GM19452 (cell line): ENCODE measurements around the gene TMEM198.

Source experiments
- ATAC-seq: cut with Tn5 transposase; IDR thresholded peaks from one replicate; pipeline ENCODE4 v1.9.1; 2021; ENCODE audit not compliant: unreplicated experiment

TMEM198 gene

DNA sequence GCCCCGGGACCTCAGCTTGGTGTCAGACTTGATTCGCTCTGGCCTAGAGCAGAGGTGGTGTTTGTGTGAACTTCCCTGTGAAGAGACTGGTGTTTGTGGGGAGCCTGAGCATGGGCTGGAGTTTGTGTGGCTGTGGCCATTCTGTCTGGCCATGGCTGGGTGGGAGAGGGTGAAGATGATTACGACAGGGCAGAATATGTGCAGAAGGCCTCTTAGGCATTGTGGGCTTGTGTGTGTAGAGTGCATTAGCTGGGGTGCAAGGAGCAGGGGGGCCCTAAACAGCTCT is 17.0 kb downstream of the TMEM198 start:
- ATAC-seq: no peak

DNA sequence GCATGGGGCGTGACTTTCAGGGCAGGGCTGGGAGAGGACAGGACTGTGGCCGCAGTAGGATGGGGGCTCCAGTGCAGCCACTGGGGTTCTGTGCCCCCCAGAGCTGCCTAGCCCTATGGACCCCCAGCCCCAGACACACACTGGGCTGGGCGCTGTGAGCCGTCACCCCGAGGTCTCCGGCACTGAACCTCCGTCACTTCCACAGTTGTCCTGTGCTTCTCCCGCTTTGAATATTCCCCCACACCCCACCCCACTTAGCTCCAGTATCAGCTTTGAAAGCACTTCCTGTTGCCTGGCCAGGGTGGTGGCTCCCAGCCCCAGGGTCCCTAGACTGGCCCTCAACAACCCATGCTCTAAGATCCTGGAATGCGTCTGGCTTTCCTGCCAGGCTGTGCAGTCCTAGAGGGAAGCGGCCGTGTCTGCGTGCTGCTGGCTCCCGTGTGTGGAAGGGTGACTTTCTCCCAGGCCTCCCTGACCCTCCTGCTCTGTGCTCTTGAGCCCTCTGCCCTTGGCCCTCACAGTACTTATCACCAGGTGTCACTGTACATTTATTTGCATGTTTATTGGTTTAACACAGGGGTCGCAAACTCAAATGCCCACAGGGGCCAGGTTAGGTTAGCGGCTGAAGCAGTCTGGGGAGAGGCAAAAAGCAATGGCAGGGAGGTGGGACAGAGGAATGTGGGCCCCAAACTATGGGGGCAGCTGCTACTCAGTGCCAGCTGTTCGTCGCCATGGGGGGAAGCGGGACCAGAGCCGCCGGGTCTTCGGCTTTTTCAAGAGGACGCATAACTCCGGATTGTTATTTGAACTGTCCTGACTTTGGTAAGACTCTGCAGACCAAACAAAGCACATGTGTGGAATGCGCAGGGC is 17.6 kb downstream of the TMEM198 start:
- ATAC-seq: no peak

DNA sequence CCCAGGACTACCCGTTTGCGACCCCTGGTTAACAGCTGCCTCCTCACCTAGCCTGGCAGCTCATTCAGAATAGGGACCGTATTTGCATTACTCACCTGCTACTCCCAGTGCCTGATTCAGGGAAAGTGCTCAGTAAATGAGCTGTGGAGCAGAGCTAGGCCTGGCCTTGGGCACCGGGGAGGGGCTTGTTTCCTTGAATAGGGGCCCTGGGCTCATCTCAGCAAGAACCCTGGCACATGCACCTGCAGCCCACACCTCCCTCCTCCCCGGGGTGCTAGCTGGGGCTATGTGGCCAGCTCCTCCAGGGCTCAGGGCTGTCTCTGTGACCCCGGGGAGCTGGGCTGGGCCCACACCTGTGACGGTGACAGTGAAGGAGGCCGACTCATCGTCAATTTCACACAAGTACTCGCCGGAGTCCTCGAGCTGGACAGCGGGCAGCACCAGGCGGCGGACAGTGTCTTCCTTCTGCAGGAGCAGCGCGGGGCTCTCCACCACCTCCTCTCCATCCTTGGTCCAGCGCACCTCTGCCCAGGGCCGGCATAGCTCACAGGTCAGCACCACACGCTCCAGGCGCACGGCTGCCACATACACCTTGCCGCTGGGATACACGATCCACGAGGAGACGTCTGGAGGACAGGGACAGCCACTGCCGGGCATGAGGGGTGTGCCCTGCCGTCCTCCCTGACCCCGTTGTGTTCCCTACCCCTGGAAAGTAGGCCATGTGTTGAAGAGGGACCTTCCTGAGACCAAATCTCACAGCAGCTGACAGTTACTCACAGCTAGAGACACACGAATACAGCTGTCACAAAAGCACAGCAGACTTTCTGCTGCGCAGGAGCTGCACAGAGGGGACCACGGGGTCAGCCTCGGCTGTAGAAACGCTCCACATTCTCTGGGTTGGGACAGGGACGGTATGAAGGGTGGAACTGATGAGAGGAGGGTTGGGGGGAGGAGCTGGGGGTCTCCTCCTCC is 18.5 kb downstream of the TMEM198 start:
- ATAC-seq: no peak

DNA sequence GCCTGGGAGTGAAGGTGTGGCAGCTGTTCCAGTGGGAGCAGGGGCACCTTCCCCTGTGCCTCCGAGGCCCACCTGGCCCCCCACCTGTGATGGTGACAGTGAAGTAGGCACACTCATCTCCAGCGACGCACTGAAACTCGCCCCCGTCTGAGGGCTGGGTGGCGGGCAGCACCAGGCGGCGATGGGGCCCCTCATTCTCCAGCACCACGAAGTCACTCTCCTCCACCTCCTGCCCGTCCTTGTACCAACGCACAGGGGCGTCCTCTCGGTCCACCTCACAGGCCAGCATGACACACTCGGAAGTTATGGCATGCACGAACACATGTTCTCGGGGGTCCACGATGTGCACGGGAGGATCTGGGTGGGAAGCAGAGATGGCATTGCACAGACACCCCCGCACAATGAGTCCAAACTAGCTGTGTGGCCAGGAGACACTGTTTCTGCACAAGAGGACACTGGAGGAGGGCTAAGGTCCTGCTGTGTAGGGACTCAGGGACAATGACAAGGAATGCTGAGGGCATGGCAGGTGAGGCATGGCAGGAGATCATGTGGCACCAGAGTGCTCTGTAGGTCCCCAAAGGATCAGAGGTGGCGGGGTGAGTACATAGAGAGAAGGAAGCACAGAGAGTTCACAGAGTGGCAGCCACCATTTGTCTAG is 19.6 kb downstream of the TMEM198 start:
- ATAC-seq: no peak

DNA sequence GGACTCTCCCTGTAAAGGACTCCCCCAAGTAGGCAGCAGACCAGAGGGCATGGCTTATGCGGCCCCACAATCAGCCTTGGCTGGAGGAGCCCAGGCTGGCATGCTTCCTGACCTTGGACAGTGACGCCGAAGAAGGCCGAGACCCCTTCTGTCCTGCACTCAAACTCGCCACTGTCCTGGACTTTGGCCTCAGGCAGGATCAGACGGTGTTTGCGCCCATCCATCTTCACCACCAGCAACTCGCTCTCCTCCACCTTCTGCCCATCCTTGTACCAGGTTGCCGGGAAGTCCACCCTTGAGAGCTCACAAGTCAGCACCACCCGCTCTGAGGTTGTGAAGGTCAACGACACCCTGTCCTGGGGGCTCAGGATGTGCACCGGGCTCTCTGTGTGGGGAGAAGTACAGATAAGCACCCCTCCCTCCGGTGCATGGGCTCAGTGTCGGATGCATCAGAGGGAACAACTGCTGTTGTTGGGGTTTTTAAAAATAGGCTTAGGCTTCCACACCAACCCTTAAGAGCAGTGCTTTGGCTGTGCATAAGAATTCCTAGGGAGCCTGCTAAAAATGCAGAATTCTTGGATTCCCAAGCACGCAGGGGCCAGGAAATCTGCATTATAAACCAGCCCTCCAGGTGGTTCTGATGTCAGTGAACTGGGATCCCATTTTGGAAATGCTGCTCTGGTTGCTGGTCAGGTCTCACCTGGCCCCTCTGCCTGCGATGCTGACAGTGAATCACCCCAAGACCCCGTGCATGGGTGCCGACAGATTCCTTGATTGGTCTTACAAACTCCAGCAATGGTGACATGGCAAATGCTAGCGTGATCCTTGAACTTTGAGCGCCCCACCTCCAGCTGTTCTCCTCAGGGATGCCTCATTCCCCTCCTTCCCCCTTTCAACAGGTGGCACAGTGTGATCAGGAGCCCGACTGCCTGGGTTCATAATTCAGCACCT is 21.6 kb downstream of the TMEM198 start:
- ATAC-seq: no peak

GRCh38 chr2:219566640-219567039 is 22.8 kb downstream of the TMEM198 start:
- no peak for ATAC-seq

- ATAC-seq: no peak
Measured at GRCh38 chr2:219567131-219567530, 23.3 kb downstream of the TMEM198 start.

- no peak for ATAC-seq
Measured at GRCh38 chr2:219567791-219568361, 24.0 kb downstream of the TMEM198 start.

- no peak for ATAC-seq
Measured at GRCh38 chr2:219569041-219569440, 25.2 kb downstream of the TMEM198 start.

- ATAC-seq: no peak
Measured at GRCh38 chr2:219569635-219570034, 25.8 kb downstream of the TMEM198 start.

DNA sequence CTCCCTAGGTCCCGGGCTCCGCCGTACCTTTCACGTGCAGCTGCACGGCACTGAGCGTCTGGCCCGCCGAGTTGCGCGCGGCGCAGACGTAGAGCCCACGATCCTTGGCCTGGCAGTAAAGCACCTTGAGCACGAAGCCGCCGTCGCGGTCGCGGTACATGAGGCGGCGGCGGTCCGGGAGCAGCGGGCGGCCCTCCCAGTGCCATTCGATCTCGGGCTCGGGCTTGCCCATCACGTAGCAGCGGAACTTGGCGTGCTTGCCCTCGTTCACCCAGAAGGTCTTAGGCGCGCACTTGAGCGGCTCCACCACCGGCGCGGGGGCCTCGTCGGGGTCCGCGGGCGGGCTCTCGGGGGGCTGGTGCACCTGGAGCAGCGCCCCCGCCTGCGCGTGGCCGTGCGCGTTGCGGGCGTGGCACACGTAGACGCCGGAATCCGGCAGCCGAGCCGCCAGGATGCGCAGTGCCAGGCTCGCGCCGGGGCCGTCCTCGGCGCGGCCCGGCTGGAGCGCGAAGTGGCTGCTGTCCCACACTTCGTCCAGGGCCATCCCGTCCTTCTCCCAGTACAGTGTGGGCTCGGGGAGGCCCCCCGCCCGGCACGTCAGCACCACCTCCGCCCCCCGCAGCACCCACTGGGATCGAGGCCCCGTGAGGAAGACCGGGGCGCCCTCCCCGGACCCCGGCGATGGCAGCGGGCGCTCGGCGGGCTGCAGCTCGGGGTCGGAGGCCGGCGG is 26.5 kb downstream of the TMEM198 start:
- no peak for ATAC-seq

- ATAC-seq: no peak
Measured at GRCh38 chr2:219570924-219571310, 27.1 kb downstream of the TMEM198 start.

DNA sequence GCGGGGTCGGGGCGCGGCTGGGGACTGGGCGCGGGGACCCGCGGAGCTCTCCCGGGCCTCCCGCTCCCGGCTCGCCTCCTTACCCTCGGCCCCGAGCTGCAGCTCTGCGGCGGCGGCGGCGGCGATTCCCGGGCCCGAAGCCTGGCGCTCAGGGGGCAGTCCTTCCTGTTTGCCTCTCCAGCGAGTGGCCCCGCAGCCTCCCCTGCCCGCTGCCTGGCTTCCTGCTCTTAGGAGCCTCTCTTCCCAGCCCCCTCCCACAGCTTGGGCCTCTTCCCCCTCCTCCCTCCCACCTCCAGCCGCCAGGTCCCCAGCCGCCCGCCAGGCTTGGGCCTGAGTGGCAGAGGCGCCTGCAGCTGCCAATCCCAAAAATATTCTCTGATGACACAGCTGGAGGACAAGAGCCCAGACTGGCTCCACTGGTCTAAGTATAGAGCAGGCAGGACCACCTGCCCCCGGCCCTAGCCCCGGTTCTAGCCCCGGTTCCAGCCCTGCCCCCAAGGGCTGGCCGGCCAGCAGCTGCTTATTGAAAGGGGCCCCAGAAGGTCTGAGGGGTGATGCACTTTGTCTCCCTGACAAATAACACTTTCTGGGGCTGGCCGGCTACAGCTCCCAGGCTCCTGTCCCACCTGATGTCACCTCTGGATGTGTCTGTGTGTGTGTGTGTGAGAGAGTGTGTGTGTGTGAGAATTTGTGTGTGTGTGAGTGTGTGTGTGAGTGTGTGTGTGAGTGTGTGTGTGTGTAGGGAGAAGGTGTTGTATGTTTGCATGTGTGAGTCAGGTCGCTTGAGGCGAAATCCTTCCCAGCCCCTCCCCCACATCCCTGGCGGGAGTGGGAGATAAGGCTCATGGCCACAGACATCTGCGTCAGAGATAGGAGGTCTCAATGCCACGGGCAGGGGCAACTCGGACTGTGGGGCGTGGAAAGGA is 27.7 kb downstream of the TMEM198 start, which contains the start of gene OBSL1:
Gene OBSL1, minus strand, starts transcription at position 229 of the 926 bp plus-strand sequence. CDS start 307 bp downstream, outside the sequence.
- ATAC-seq: no peak

- ATAC-seq: no peak
Measured at GRCh38 chr2:219572237-219573001, 28.6 kb downstream of the TMEM198 start, which contains the start of gene INHA. Gene INHA, plus strand, starts transcription at chr2:219572310. Its CDS starts 65 bp downstream, at chr2:219572375.

GRCh38 chr2:219573166-219573565 is 29.3 kb downstream of the TMEM198 start:
- ATAC-seq: no peak

DNA sequence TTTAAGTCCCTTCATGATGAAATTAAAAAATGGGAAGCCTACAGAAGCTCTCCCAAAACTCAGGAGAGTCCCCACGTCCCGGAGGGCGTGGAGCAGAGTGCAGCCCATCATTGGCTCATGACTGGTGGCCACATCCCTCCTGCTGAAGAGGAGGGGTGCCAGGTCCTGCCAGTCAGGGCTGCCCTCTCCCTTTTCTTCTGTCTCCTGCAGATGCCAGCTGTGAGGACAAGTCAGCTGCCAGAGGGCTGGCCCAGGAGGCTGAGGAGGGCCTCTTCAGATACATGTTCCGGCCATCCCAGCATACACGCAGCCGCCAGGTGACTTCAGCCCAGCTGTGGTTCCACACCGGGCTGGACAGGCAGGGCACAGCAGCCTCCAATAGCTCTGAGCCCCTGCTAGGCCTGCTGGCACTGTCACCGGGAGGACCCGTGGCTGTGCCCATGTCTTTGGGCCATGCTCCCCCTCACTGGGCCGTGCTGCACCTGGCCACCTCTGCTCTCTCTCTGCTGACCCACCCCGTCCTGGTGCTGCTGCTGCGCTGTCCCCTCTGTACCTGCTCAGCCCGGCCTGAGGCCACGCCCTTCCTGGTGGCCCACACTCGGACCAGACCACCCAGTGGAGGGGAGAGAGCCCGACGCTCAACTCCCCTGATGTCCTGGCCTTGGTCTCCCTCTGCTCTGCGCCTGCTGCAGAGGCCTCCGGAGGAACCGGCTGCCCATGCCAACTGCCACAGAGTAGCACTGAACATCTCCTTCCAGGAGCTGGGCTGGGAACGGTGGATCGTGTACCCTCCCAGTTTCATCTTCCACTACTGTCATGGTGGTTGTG is 30.9 kb downstream of the TMEM198 start:
- no peak for ATAC-seq
